ENCODE results near the gene PHAF1.

The PHAF1 gene

GRCh38 chr16:67109407-67110135, at the start of gene PHAF1:
Gene PHAF1 (plus strand): TSS chr16:67109941. CDS start chr16:67110176, 235 bp downstream.
- peaks cover 33% of the 10 kb centered on the region for H3K36me3 Mint-ChIP-seq (ENCODE audit: low read depth)
- peak within 1 kb of the TSS; percentile 90 for H3K27ac Mint-ChIP-seq
- peak within 1 kb of the TSS; percentile 95 for H3K4me3 Mint-ChIP-seq
- DNase-seq = peak; percentile 99
- peaks cover 40% of the 10 kb centered on the region for H3K4me1 Mint-ChIP-seq (ENCODE audit: low read depth)
- H3K27me3 Mint-ChIP-seq = no peaks in the 10 kb centered on the region
- no peaks in the 10 kb centered on the region for H3K9me3 Mint-ChIP-seq

- Mint-ChIP-seq H3K4me3 (no peak overlapping the region), H3K9me3 (no peaks in the 10 kb centered on the region), H3K27ac (peak overlapping the region; percentile 29)
Measured at GRCh38 chr16:67063008-67063407, 46.7 kb upstream of the PHAF1 start.

GRCh38 chr16:67068212-67068753, 41.5 kb upstream of the PHAF1 start:
- H3K9me3 Mint-ChIP-seq = no peaks in the 10 kb centered on the region
- H3K27me3 Mint-ChIP-seq = no peaks in the 10 kb centered on the region
- peaks cover 5% of the 10 kb centered on the region for H3K4me1 Mint-ChIP-seq (ENCODE audit: low read depth)
- DNase-seq = no peak
- peaks cover 68% of the 10 kb centered on the region for H3K36me3 Mint-ChIP-seq (ENCODE audit: low read depth)
- no peak overlapping the region for H3K4me3 Mint-ChIP-seq
- H3K27ac Mint-ChIP-seq = peak overlapping the region; percentile 5

More at GRCh38 chr16:67063008-67063407, 46.7 kb upstream of the PHAF1 start:
- Mint-ChIP-seq H3K4me1 (ENCODE audit: low read depth) (peaks cover 27% of the 10 kb centered on the region), H3K27me3 (no peaks in the 10 kb centered on the region), H3K36me3 (ENCODE audit: low read depth) (peaks cover 56% of the 10 kb centered on the region)
- DNase-seq = no peak

GRCh38 chr16:67071476-67072048, 38.2 kb upstream of the PHAF1 start:
- Mint-ChIP-seq H3K27me3 (no peaks in the 10 kb centered on the region), H3K36me3 (ENCODE audit: low read depth) (peaks cover 86% of the 10 kb centered on the region), H3K9me3 (no peaks in the 10 kb centered on the region), H3K4me3 (no peak overlapping the region), H3K4me1 (ENCODE audit: low read depth) (peaks cover under 1% of the 10 kb centered on the region), H3K27ac (no peak overlapping the region)
- DNase-seq = no peak

GRCh38 chr16:67075331-67075730, 34.4 kb upstream of the PHAF1 start:
- H3K9me3 Mint-ChIP-seq = no peaks in the 10 kb centered on the region
- H3K27me3 Mint-ChIP-seq = no peaks in the 10 kb centered on the region
- DNase-seq = no peak
- no peaks in the 10 kb centered on the region for H3K4me1 Mint-ChIP-seq (ENCODE audit: low read depth)
- no peak overlapping the region for H3K4me3 Mint-ChIP-seq
- no peak overlapping the region for H3K27ac Mint-ChIP-seq
- H3K36me3 Mint-ChIP-seq (ENCODE audit: low read depth) = peaks cover 80% of the 10 kb centered on the region

- H3K4me1 Mint-ChIP-seq (ENCODE audit: low read depth) = peaks cover 3% of the 10 kb centered on the region
- H3K36me3 Mint-ChIP-seq (ENCODE audit: low read depth) = peaks cover 73% of the 10 kb centered on the region
- peak overlapping the region; percentile 33 for H3K27ac Mint-ChIP-seq
- no peaks in the 10 kb centered on the region for H3K9me3 Mint-ChIP-seq
- no peak overlapping the region for H3K4me3 Mint-ChIP-seq
- H3K27me3 Mint-ChIP-seq = no peaks in the 10 kb centered on the region
- DNase-seq = no peak
Measured at GRCh38 chr16:67077871-67078270, 31.9 kb upstream of the PHAF1 start.

GRCh38 chr16:67082100-67082499, 27.6 kb upstream of the PHAF1 start:
- no peak overlapping the region for H3K27ac Mint-ChIP-seq
- peaks cover 7% of the 10 kb centered on the region for H3K4me1 Mint-ChIP-seq (ENCODE audit: low read depth)
- H3K36me3 Mint-ChIP-seq (ENCODE audit: low read depth) = peaks cover 65% of the 10 kb centered on the region
- H3K27me3 Mint-ChIP-seq = no peaks in the 10 kb centered on the region
- no peaks in the 10 kb centered on the region for H3K9me3 Mint-ChIP-seq
- no peak overlapping the region for H3K4me3 Mint-ChIP-seq
- DNase-seq = no peak

- Mint-ChIP-seq H3K9me3 (no peaks in the 10 kb centered on the region), H3K4me1 (ENCODE audit: low read depth) (peaks cover 8% of the 10 kb centered on the region), H3K27me3 (no peaks in the 10 kb centered on the region), H3K27ac (no peak overlapping the region), H3K4me3 (no peak overlapping the region), H3K36me3 (ENCODE audit: low read depth) (peaks cover 61% of the 10 kb centered on the region)
- DNase-seq = no peak
Measured at GRCh38 chr16:67082891-67083290, 26.9 kb upstream of the PHAF1 start.

- DNase-seq = no peak
- no peak overlapping the region for H3K27ac Mint-ChIP-seq
- peaks cover 58% of the 10 kb centered on the region for H3K36me3 Mint-ChIP-seq (ENCODE audit: low read depth)
- no peak overlapping the region for H3K4me3 Mint-ChIP-seq
- H3K9me3 Mint-ChIP-seq = no peaks in the 10 kb centered on the region
- H3K27me3 Mint-ChIP-seq = no peaks in the 10 kb centered on the region
- peaks cover 14% of the 10 kb centered on the region for H3K4me1 Mint-ChIP-seq (ENCODE audit: low read depth)
Measured at GRCh38 chr16:67084345-67085028, 25.3 kb upstream of the PHAF1 start.

GRCh38 chr16:67086822-67087221, 22.9 kb upstream of the PHAF1 start:
- Mint-ChIP-seq H3K36me3 (ENCODE audit: low read depth) (peaks cover 54% of the 10 kb centered on the region), H3K4me1 (ENCODE audit: low read depth) (peaks cover 13% of the 10 kb centered on the region), H3K27ac (no peak overlapping the region), H3K9me3 (no peaks in the 10 kb centered on the region), H3K4me3 (no peak overlapping the region), H3K27me3 (no peaks in the 10 kb centered on the region)
- no peak for DNase-seq

- Mint-ChIP-seq H3K36me3 (ENCODE audit: low read depth) (peaks cover 56% of the 10 kb centered on the region), H3K9me3 (no peaks in the 10 kb centered on the region), H3K4me3 (no peak overlapping the region), H3K4me1 (ENCODE audit: low read depth) (peaks cover 18% of the 10 kb centered on the region), H3K27ac (no peak overlapping the region), H3K27me3 (no peaks in the 10 kb centered on the region)
- DNase-seq = no peak
Measured at GRCh38 chr16:67087291-67087690, 22.4 kb upstream of the PHAF1 start.

GRCh38 chr16:67087803-67088202, 21.9 kb upstream of the PHAF1 start:
- Mint-ChIP-seq H3K9me3 (no peaks in the 10 kb centered on the region), H3K4me1 (ENCODE audit: low read depth) (peaks cover 19% of the 10 kb centered on the region), H3K27ac (no peak overlapping the region), H3K4me3 (no peak overlapping the region), H3K27me3 (no peaks in the 10 kb centered on the region), H3K36me3 (ENCODE audit: low read depth) (peaks cover 58% of the 10 kb centered on the region)
- no peak for DNase-seq

- Mint-ChIP-seq H3K36me3 (ENCODE audit: low read depth) (peaks cover 57% of the 10 kb centered on the region), H3K27me3 (no peaks in the 10 kb centered on the region), H3K9me3 (no peaks in the 10 kb centered on the region), H3K4me1 (ENCODE audit: low read depth) (peaks cover 19% of the 10 kb centered on the region), H3K4me3 (no peak overlapping the region), H3K27ac (peak overlapping the region; percentile 51)
- no peak for DNase-seq
Measured at GRCh38 chr16:67088551-67088950, 21.2 kb upstream of the PHAF1 start.

GRCh38 chr16:67089101-67089500, 20.6 kb upstream of the PHAF1 start:
- H3K27ac Mint-ChIP-seq = no peak overlapping the region

More at GRCh38 chr16:67089101-67089500, 20.6 kb upstream of the PHAF1 start:
- Mint-ChIP-seq H3K27me3 (no peaks in the 10 kb centered on the region), H3K4me3 (no peak overlapping the region), H3K36me3 (ENCODE audit: low read depth) (peaks cover 62% of the 10 kb centered on the region), H3K4me1 (ENCODE audit: low read depth) (peaks cover 19% of the 10 kb centered on the region), H3K9me3 (no peaks in the 10 kb centered on the region)
- DNase-seq = no peak

All from activated T-cell treated with anti-CD3 and anti-CD28 coated beads, Interleukin-2, amount 50 U/mL, for 24 hours (primary cell).